HG02623 (cell line): ENCODE measurements around the gene NR5A1.

Experiments
- ATAC-seq: cut with Tn5 transposase; IDR thresholded peaks from one replicate; pipeline ENCODE4 v1.9.1; 2021; ENCODE audit warnings: moderate library complexity; ENCODE audit not compliant: unreplicated experiment

Gene NR5A1

GRCh38 chr9:124500028-124500795, 7.0 kb downstream of the NR5A1 start:
- ATAC-seq: no peak

- ATAC-seq: no peak
Measured at GRCh38 chr9:124499216-124499615, 8.0 kb downstream of the NR5A1 start.

- ATAC-seq: no peak
Measured at GRCh38 chr9:124498499-124499146, 8.6 kb downstream of the NR5A1 start.

GRCh38 chr9:124498040-124498439, 9.2 kb downstream of the NR5A1 start:
- no peak for ATAC-seq

GRCh38 chr9:124497441-124497840, 9.8 kb downstream of the NR5A1 start:
- no peak for ATAC-seq

- ATAC-seq: no peak
Measured at GRCh38 chr9:124496463-124496862, 10.7 kb downstream of the NR5A1 start.

GRCh38 chr9:124496075-124496449, 11.1 kb downstream of the NR5A1 start:
- ATAC-seq: no peak

- no peak for ATAC-seq
Measured at GRCh38 chr9:124495126-124496074, 11.8 kb downstream of the NR5A1 start.

GRCh38 chr9:124493794-124494479, 13.3 kb downstream of the NR5A1 start:
- peak; percentile 65 for ATAC-seq

GRCh38 chr9:124493218-124493617, 14.0 kb downstream of the NR5A1 start:
- no peak for ATAC-seq

GRCh38 chr9:124492818-124493217, 14.4 kb downstream of the NR5A1 start:
- ATAC-seq: no peak

- no peak for ATAC-seq
Measured at GRCh38 chr9:124491049-124491975, 15.9 kb downstream of the NR5A1 start.

GRCh38 chr9:124490004-124490403, 17.2 kb downstream of the NR5A1 start:
- no peak for ATAC-seq

GRCh38 chr9:124489222-124489621, 18.0 kb downstream of the NR5A1 start:
- no peak for ATAC-seq

GRCh38 chr9:124488641-124489210, 18.5 kb downstream of the NR5A1 start:
- ATAC-seq: no peak

GRCh38 chr9:124487260-124488182, 19.7 kb downstream of the NR5A1 start:
- no peak for ATAC-seq

GRCh38 chr9:124486778-124487259, 20.4 kb downstream of the NR5A1 start:
- ATAC-seq: no peak

GRCh38 chr9:124485936-124486335, 21.3 kb downstream of the NR5A1 start:
- ATAC-seq: no peak
